Osteoblast (primary cell): ENCODE results near the gene HOXC11. TPM values are rescaled to one million over a fixed set of nuclear protein-coding genes. Genes with fewer than 3 reads are reported as not detected.

Experiments
- DNase-seq: peaks from one replicate; pipeline ENCODE4 v3.0.0; 2011; ENCODE audit warnings: low spot score, mixed read lengths; ENCODE audit not compliant: insufficient read length; ENCODE audit errors: missing footprints
- H2AFZ ChIP-seq: 2 replicates; pipeline ENCODE4 v1.6.0; 2011; ENCODE audit warnings: mild to moderate bottlenecking, low read length
- H3K27ac ChIP-seq: 2 replicates; pipeline ENCODE4 v1.5.1; 2011; ENCODE audit warnings: mild to moderate bottlenecking, low read depth, low read length, moderate library complexity
- H3K27me3 ChIP-seq: 2 replicates; pipeline ENCODE4 v1.6.0; 2012; ENCODE audit warnings: mild to moderate bottlenecking, control low read depth, inconsistent platforms, low read length, moderate library complexity; ENCODE audit not compliant: insufficient read depth
- H3K36me3 ChIP-seq: 2 replicates; pipeline ENCODE4 v1.5.1; 2011; ENCODE audit warnings: mild to moderate bottlenecking, low read length, control low read depth, moderate library complexity; ENCODE audit not compliant: insufficient read depth
- H3K4me1 ChIP-seq: 2 replicates; pipeline ENCODE4 v1.5.1; 2011; ENCODE audit warnings: mild to moderate bottlenecking, low read length, control low read depth, moderate library complexity; ENCODE audit not compliant: insufficient read depth
- H3K4me2 ChIP-seq: 2 replicates; pipeline ENCODE4 v1.6.0; 2011; ENCODE audit warnings: mild to moderate bottlenecking, low read length; ENCODE audit not compliant: insufficient read depth
- H3K4me3 ChIP-seq: fragments of 200-600 bp; sonication (generic); 3 replicates; pipeline ENCODE4 v1.5.1; 2012; ENCODE audit warnings: mild to moderate bottlenecking, low read length, inconsistent platforms; ENCODE audit not compliant: insufficient read depth
- H3K79me2 ChIP-seq: 2 replicates; pipeline ENCODE4 v1.6.0; 2012; ENCODE audit warnings: mild to moderate bottlenecking, low read length, control low read depth, inconsistent platforms; ENCODE audit not compliant: insufficient read depth
- H3K9me3 ChIP-seq: 2 replicates; pipeline ENCODE4 v1.5.1; 2011; ENCODE audit warnings: low read depth, low read length, control low read depth
- H4K20me1 ChIP-seq: 2 replicates; pipeline ENCODE4 v1.6.0; 2012; ENCODE audit warnings: mild to moderate bottlenecking, low read length, control low read depth; ENCODE audit not compliant: insufficient read depth
- total RNA-seq: library from RNA; depleted of rRNA; stranded (reverse); fragments of >200 nt; gene quantifications from 2 replicates; pipeline ENCODE4 v1.2.3, GENCODE V29; 2012
- TF ChIP-seq, protein P1 (sequence below): IDR thresholded peaks from 2 replicates; pipeline ENCODE4 v1.5.1; 2011; ENCODE audit warnings: mild to moderate bottlenecking, low read depth, low read length, moderate library complexity; ENCODE audit errors: extremely low read depth

The HOXC11 gene
- total RNA-seq, 1 donor: 1.1 TPM

- Histone ChIP-seq H3K79me2 (peaks cover 84% of the 10 kb centered on the region), H3K4me1 (peaks cover 56% of the 10 kb centered on the region), H3K27ac (peak overlapping the region; percentile 20), H3K36me3 (no peaks in the 10 kb centered on the region), H2AFZ (no peak overlapping the region), H3K4me2 (peak overlapping the region; percentile 90), H4K20me1 (peaks cover 10% of the 10 kb centered on the region), H3K4me3 (peak overlapping the region; percentile 74), H3K9me3 (no peaks in the 10 kb centered on the region), H3K27me3 (no peaks in the 10 kb centered on the region)
- TF ChIP-seq, protein P1, sequence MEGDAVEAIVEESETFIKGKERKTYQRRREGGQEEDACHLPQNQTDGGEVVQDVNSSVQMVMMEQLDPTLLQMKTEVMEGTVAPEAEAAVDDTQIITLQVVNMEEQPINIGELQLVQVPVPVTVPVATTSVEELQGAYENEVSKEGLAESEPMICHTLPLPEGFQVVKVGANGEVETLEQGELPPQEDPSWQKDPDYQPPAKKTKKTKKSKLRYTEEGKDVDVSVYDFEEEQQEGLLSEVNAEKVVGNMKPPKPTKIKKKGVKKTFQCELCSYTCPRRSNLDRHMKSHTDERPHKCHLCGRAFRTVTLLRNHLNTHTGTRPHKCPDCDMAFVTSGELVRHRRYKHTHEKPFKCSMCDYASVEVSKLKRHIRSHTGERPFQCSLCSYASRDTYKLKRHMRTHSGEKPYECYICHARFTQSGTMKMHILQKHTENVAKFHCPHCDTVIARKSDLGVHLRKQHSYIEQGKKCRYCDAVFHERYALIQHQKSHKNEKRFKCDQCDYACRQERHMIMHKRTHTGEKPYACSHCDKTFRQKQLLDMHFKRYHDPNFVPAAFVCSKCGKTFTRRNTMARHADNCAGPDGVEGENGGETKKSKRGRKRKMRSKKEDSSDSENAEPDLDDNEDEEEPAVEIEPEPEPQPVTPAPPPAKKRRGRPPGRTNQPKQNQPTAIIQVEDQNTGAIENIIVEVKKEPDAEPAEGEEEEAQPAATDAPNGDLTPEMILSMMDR: no peak
- DNase-seq: peak; percentile 80
Observed at GRCh38 chr12:54010053-54010971, 37.4 kb downstream of the HOXC11 start.

DNA sequence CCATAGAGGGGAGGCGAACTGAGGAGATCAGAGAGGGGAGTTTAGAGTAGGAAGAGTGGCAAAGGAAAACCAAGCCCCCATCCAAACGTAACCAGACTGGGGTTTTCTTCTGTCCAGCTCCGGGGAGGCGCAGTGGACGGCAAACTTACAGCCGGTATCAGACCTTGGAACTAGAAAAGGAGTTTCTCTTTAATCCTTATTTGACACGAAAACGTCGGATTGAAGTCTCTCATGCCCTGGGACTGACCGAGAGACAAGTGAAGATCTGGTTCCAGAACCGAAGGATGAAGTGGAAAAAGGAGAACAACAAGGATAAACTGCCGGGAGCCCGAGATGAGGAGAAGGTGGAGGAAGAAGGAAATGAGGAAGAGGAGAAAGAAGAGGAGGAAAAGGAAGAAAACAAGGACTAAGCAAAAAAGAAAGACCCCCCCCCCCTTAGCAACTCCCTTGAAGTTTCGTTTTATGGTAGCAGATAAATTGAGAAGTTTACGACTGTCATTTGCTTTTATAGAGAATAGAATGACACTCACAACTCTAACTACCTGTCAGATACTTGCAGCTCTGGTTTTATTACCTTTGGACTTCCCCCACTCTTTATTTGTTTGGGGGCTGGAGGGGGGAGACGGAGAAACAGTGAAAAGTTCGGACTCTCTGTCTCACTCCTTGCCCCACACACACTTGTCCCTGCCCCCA, 38.2 kb downstream of the HOXC11 start:
- H2AFZ ChIP-seq: no peak overlapping the region
- H3K36me3 ChIP-seq: no peaks in the 10 kb centered on the region
- peaks cover 59% of the 10 kb centered on the region for H3K4me1 ChIP-seq
- no peaks in the 10 kb centered on the region for H3K9me3 ChIP-seq
- H3K27ac ChIP-seq: peak overlapping the region; percentile 22
- peaks cover 7% of the 10 kb centered on the region for H4K20me1 ChIP-seq
- no peaks in the 10 kb centered on the region for H3K27me3 ChIP-seq
- peak overlapping the region; percentile 74 for H3K4me3 ChIP-seq
- TF ChIP-seq, protein P1: no peak
- DNase-seq: no peak
- H3K79me2 ChIP-seq: peaks cover 84% of the 10 kb centered on the region
- H3K4me2 ChIP-seq: peak overlapping the region; percentile 90

GRCh38 chr12:54011665-54012532, 39.0 kb downstream of the HOXC11 start:
- Histone ChIP-seq H3K4me1 (peaks cover 55% of the 10 kb centered on the region), H3K9me3 (no peaks in the 10 kb centered on the region), H3K79me2 (peaks cover 79% of the 10 kb centered on the region), H3K36me3 (no peaks in the 10 kb centered on the region), H3K4me2 (peak overlapping the region; percentile 90), H2AFZ (no peak overlapping the region), H3K27ac (peak overlapping the region; percentile 22), H3K27me3 (no peaks in the 10 kb centered on the region), H4K20me1 (peaks cover 7% of the 10 kb centered on the region), H3K4me3 (no peak overlapping the region)
- DNase-seq: no peak
- TF ChIP-seq, protein P1: no peak
